HepG2 (cell line): ENCODE results near the gene MGST2. TPM values are rescaled to one million over a fixed set of nuclear protein-coding genes. Genes with fewer than 3 reads are reported as not detected.
A peak's percentile ranks its signal among the peaks of the same experiment; 100 is the strongest.

Experiments used
- ATAC-seq: fragments of 200-7000 bp; cut with Tn5 transposase; 3 replicates; pipeline ENCODE4 v1.9.1; 2020; ENCODE audit warnings: mild to moderate bottlenecking, moderate library complexity
- BruUV-seq: library from RNA; stranded (reverse); fragments of 400-500 nt; replicated peaks from 2 replicates; lab custom pipeline; 2021; lab: Mats Ljungman, UMichigan
- CTCF ChIA-PET: fragments of 300-600 bp; formaldehyde crosslinking; extraction: SDS; loops from one replicate; lab custom pipeline; 2021; ENCODE audit warnings: low total read pairs, inconsistent platforms, low intra/inter-chr PET ratio; lab: Yijun Ruan, JAX
- POLR2A ChIA-PET: fragments of 350-600 bp; sonication (Branson Sonifier 250); formaldehyde crosslinking; loops from one replicate; lab custom pipeline; 2020; ENCODE audit warnings: antibody characterized with exemption, inconsistent platforms; lab: Yijun Ruan, JAX
- DNase-seq: peaks from one replicate; pipeline ENCODE4 v3.0.0-alpha.2; 2015; ENCODE audit warnings: low spot score
- FAIRE-seq: peaks from 3 replicates; lab custom pipeline; 2011; peaks lifted over from hg19 to GRCh38; lab: Jason Lieb, UNC
- H2AFZ ChIP-seq: one replicate; pipeline ENCODE4 v1.6.1; 2011; ENCODE audit warnings: low read length, inconsistent platforms
- H3K27ac ChIP-seq: fragments of 300-600 bp; 3 replicates; pipeline ENCODE4 v1.8.0; 2011; ENCODE audit warnings: mixed run types, mild to moderate bottlenecking, mixed read lengths, low read length, inconsistent platforms; ENCODE audit not compliant: insufficient read depth; ENCODE audit errors: extremely low read length
- H3K27me3 ChIP-seq, 2 experiments: fragments of 200-600 bp in 1 of 2; 2 replicates in 1 of 2; 3 replicates in 1 of 2; pipeline versions ENCODE4 v1.6.0 to v1.8.0; 2011; ENCODE audit warnings: low read length in 2 of 2, mild to moderate bottlenecking in 2 of 2, moderate library complexity in 2 of 2, inconsistent platforms in 1 of 2; ENCODE audit not compliant: insufficient read depth in 2 of 2, control insufficient read depth in 1 of 2
- H3K36me3 ChIP-seq, 2 experiments: fragments of 200-600 bp in 1 of 2; replicated peaks in 1 of 2; 2 replicates in 1 of 2; 3 replicates in 1 of 2; pipeline versions ENCODE4 v1.5.1 to v1.8.0; 2011; ENCODE audit warnings: low read length in 2 of 2, inconsistent platforms in 1 of 2; ENCODE audit not compliant: insufficient read depth in 2 of 2, control insufficient read depth in 1 of 2
- H3K4me1 ChIP-seq: 2 replicates; pipeline ENCODE4 v1.5.1; 2012; ENCODE audit warnings: low read length, inconsistent platforms; ENCODE audit not compliant: insufficient read depth
- H3K4me2 ChIP-seq: 2 replicates; pipeline ENCODE4 v1.6.0; 2011; ENCODE audit warnings: low read depth, low read length, inconsistent platforms
- H3K4me3 ChIP-seq, 3 experiments: fragments of 200-600 bp in 1 of 3; sonication (generic), shearing (Covaris generic) in 1 of 3; replicated peaks in 1 of 3; 2 replicates each; pipeline ENCODE4 v1.5.1; 2011 to 2016; ENCODE audit warnings: low read length in 3 of 3, inconsistent platforms in 2 of 3, low read depth in 2 of 3, mild to moderate bottlenecking in 2 of 3, control low read depth in 1 of 3, mixed read lengths in 1 of 3; ENCODE audit not compliant: insufficient read depth in 1 of 3
- H3K79me2 ChIP-seq: one replicate; pipeline ENCODE4 v1.6.1; 2011; ENCODE audit warnings: low read length, inconsistent platforms; ENCODE audit not compliant: insufficient read depth
- H3K9ac ChIP-seq: 2 replicates; pipeline ENCODE4 v1.6.0; 2011; ENCODE audit warnings: mild to moderate bottlenecking, low read depth, low read length, inconsistent platforms; ENCODE audit not compliant: insufficient read depth
- H3K9me3 ChIP-seq: 2 replicates; pipeline ENCODE4 v1.5.1; 2012; ENCODE audit warnings: mild to moderate bottlenecking, low read length
- H4K20me1 ChIP-seq: 2 replicates; pipeline ENCODE4 v1.6.0; 2011; ENCODE audit warnings: inconsistent platforms, mild to moderate bottlenecking, low read length, moderate library complexity; ENCODE audit not compliant: insufficient read depth
- ATF1 ChIP-seq: IDR thresholded peaks from 2 replicates; pipeline ENCODE4 v1.6.1; 2016; ENCODE audit warnings: mild to moderate bottlenecking, control low read depth
- ATRX ChIP-seq: sonication (generic); formaldehyde crosslinking; IDR thresholded peaks from 2 replicates; pipeline ENCODE4 v1.4.0; 2020; ENCODE audit warnings: missing genetic modification reagents, borderline replicate concordance
- EEA1 ChIP-seq: sonication (generic); formaldehyde crosslinking; IDR thresholded peaks from 2 replicates; pipeline ENCODE4 v1.5.1; 2020; ENCODE audit warnings: mild to moderate bottlenecking, missing genetic modification reagents, borderline replicate concordance
- EED ChIP-seq: sonication (generic); formaldehyde crosslinking; IDR thresholded peaks from 2 replicates; pipeline ENCODE4 v1.5.0; 2020; ENCODE audit warnings: mild to moderate bottlenecking, missing genetic modification reagents
- HNRNPL ChIP-seq: fragments of 200-400 bp; formaldehyde crosslinking; IDR thresholded peaks from 2 replicates; pipeline ENCODE4 v1.6.1; 2017; ENCODE audit warnings: mild to moderate bottlenecking, low read depth, low read length
- PCBP2 ChIP-seq: fragments of 200-400 bp; formaldehyde crosslinking; optimal IDR thresholded peaks from 2 replicates; pipeline ENCODE3; 2018; ENCODE audit warnings: low read length, low read depth; ENCODE audit not compliant: poor library complexity, severe bottlenecking
- POLR2AphosphoS5 ChIP-seq: IDR thresholded peaks from 2 replicates; pipeline ENCODE4 v1.6.1; 2012; ENCODE audit warnings: low read depth, low read length
- RBM22 ChIP-seq: fragments of 200-400 bp; formaldehyde crosslinking; optimal IDR thresholded peaks from 2 replicates; pipeline ENCODE3; 2017; ENCODE audit warnings: mild to moderate bottlenecking, low read length, moderate library complexity
- RXRA ChIP-seq: sonication (generic); formaldehyde crosslinking; IDR thresholded peaks from 2 replicates; pipeline ENCODE4 v1.5.1; 2020; ENCODE audit warnings: missing genetic modification reagents
- SMC3 ChIP-seq: IDR thresholded peaks from 2 replicates; pipeline ENCODE4 v1.6.1; 2011; ENCODE audit warnings: low read length, improper control_type of control experiment
- WIZ ChIP-seq: sonication (generic); formaldehyde crosslinking; IDR thresholded peaks from 2 replicates; pipeline ENCODE4 v1.5.1; 2020; ENCODE audit warnings: mild to moderate bottlenecking, missing genetic modification reagents
- ZMYM4 ChIP-seq: sonication (generic); formaldehyde crosslinking; IDR thresholded peaks from 2 replicates; pipeline ENCODE4 v1.8.1; 2023; ENCODE audit warnings: mild to moderate bottlenecking, missing genetic modification reagents
- ZNF496 ChIP-seq: sonication (generic); formaldehyde crosslinking; IDR thresholded peaks from 2 replicates; pipeline ENCODE4 v1.8.1; 2023; ENCODE audit warnings: mild to moderate bottlenecking, moderate library complexity, missing genetic modification reagents; ENCODE audit not compliant: insufficient replicate concordance
- WGBS: methylation state at CpG from one replicate; pipeline ENCODE4 v1.1.6; 2017; ENCODE audit warnings: low lambda C conversion rate; 5-methylcytosine and 5-hydroxymethylcytosine counted together
- in situ Hi-C: cut with HindIII; loops from 2 replicates; pipeline ENCODE4 v1.10.0; 2017; ENCODE audit warnings: low pct_unique_long_range_greater_than_20kb; ENCODE audit not compliant: extremely low pct_ligation_motif_present
- intact Hi-C: fragments of 100-400 bp; cut with micrococcal nuclease; formaldehyde crosslinking; loops from one replicate; pipeline ENCODE4 v1.10.0; 2022; ENCODE audit not compliant: unreplicated experiment
- polyA plus RNA-seq, 8 experiments: library from polyadenylated mRNA; depleted of rRNA in 3 of 8; stranded (reverse) in 7 of 8; unstranded in 1 of 8; fragments of >200 nt; fragmentation: Illumina TruSeq in 4 of 8; extraction: Trizol in 4 of 8; gene quantifications; 2 replicates each; pipeline versions ENCODE4 v1.2.1 to v1.2.3, GENCODE V29; 2011 to 2016; ENCODE audit warnings: low read depth in 4 of 8, missing spikeins in 1 of 8, mixed read lengths in 1 of 8; ENCODE audit not compliant: insufficient read depth in 1 of 8
- total RNA-seq, 5 experiments: library from RNA; depleted of rRNA; stranded (reverse); fragments of >200 nt; fragmentation: Illumina TruSeq; extraction: Trizol; gene quantifications; 2 replicates each; pipeline ENCODE4 v1.2.3, GENCODE V29; 2016; ENCODE audit warnings: low read depth in 1 of 5
- TF ChIP-seq, protein P1 (sequence below): IDR thresholded peaks from 2 replicates; pipeline ENCODE4 v1.6.1; 2016; ENCODE audit warnings: missing compliant biosample characterization, missing genetic modification reagents, borderline replicate concordance
- TF ChIP-seq, protein P2 (sequence below): IDR thresholded peaks from 2 replicates; pipeline ENCODE4 v1.6.1; 2016; ENCODE audit warnings: low read depth, control low read depth
- TF ChIP-seq, protein P3 (sequence below): sonication (generic); formaldehyde crosslinking; IDR thresholded peaks from 2 replicates; pipeline ENCODE4 v1.4.0; 2020; ENCODE audit warnings: mild to moderate bottlenecking, missing genetic modification reagents
- TF ChIP-seq, protein P4 (sequence below): sonication (generic); formaldehyde crosslinking; IDR thresholded peaks from 2 replicates; pipeline ENCODE4 v1.5.0; 2020; ENCODE audit warnings: mild to moderate bottlenecking, missing genetic modification reagents
- TF ChIP-seq, protein P5 (sequence below): sonication (generic); formaldehyde crosslinking; IDR thresholded peaks from 2 replicates; pipeline ENCODE4 v1.5.0; 2020; ENCODE audit warnings: mild to moderate bottlenecking, missing genetic modification reagents, moderate library complexity

The MGST2 gene
- total and polyA plus RNA-seq, 2 of the 13 experiments (the other 11 are each of a cell fraction or from before 2014, with no cell fraction given): 205 to 416 TPM

DNA sequence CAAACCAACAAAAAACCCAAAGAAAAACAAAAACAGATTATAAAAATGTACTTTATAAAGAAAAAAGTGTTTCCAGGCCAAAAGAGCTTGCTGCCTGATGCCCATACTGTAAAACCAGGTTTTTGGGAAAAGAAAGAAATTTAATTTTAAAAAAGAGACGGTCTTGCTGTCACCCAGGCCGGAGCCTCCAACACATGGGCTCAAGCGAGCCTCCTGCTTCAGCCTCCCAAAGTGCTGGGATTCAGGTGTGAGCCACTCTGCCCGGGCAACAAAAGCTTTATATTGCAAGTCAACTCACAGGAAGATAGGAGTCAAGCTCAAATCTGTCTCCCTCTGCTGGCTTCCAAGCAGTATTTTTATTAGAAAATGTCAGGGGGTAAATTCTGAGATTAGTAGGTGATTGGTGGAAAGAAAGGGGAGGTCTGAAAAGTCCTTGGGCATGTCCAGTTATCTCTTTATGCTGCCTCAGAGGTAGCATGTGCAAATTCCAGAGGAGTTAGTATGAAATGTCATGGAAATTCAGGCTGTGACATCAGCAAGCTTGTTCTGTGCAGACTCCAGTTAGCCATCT, 39.4 kb downstream of the MGST2 start:
- no peaks in the 10 kb centered on the region for H3K4me1 ChIP-seq
- no TSS peak for BruUV-seq
- intact Hi-C loops (loop anchor here (1.0 kb wide), 1 partner anchor 49 kb away; no protein-coding TSS in a partner anchor), in situ Hi-C loops (no loop called here)
- no peak overlapping the region for H3K9ac ChIP-seq
- H3K79me2 ChIP-seq: peaks cover 16% of the 10 kb centered on the region
- no peak overlapping the region for H3K4me2 ChIP-seq
- ATAC-seq: peak; percentile 65
- ChIA-PET CTCF (interaction anchor here (3.6 kb wide), 1 partner anchor 49 kb away, joined by 29 read pairs; no protein-coding TSS in a partner anchor), POLR2A (interaction anchor here (1.2 to 2.0 kb wide), 3 partner anchors 16 to 48 kb away, joined by 3 to 13 read pairs (median 3); partner anchors contain the start of gene MGST2)
- DNase-seq: peak; percentile 44
- peak overlapping the region; percentile 11 for H3K27ac ChIP-seq
- H2AFZ ChIP-seq: no peak overlapping the region
- FAIRE-seq: no peak
- peaks cover 3% of the 10 kb centered on the region; the same call in 1 of the 2 replicates for H4K20me1 ChIP-seq
- peaks cover 25 to 65% of the 10 kb centered on the region in 2 experiments for H3K36me3 ChIP-seq
- 93% methylated on average over 4 of the region's 4 CpGs for WGBS
- no peak overlapping the region for H3K4me3 ChIP-seq
- no peaks in the 10 kb centered on the region for H3K27me3 ChIP-seq
- no peaks in the 10 kb centered on the region for H3K9me3 ChIP-seq
- TF ChIP-seq ZNF496: no peak
- no peak for TF ChIP-seq WIZ (CRISPR knock-in tag)
- TF ChIP-seq, protein P1, sequence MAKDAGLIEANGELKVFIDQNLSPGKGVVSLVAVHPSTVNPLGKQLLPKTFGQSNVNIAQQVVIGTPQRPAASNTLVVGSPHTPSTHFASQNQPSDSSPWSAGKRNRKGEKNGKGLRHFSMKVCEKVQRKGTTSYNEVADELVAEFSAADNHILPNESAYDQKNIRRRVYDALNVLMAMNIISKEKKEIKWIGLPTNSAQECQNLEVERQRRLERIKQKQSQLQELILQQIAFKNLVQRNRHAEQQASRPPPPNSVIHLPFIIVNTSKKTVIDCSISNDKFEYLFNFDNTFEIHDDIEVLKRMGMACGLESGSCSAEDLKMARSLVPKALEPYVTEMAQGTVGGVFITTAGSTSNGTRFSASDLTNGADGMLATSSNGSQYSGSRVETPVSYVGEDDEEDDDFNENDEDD (CRISPR knock-in tag): no peak
- TF ChIP-seq, protein P2, sequence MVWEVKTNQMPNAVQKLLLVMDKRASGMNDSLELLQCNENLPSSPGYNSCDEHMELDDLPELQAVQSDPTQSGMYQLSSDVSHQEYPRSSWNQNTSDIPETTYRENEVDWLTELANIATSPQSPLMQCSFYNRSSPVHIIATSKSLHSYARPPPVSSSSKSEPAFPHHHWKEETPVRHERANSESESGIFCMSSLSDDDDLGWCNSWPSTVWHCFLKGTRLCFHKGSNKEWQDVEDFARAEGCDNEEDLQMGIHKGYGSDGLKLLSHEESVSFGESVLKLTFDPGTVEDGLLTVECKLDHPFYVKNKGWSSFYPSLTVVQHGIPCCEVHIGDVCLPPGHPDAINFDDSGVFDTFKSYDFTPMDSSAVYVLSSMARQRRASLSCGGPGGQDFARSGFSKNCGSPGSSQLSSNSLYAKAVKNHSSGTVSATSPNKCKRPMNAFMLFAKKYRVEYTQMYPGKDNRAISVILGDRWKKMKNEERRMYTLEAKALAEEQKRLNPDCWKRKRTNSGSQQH (CRISPR knock-in tag): no peak
- TF ChIP-seq, protein P3, sequence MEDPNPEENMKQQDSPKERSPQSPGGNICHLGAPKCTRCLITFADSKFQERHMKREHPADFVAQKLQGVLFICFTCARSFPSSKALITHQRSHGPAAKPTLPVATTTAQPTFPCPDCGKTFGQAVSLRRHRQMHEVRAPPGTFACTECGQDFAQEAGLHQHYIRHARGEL (CRISPR knock-in tag): peak; percentile 98
- no peak for TF ChIP-seq ZMYM4
- no peak for TF ChIP-seq ATRX
- TF ChIP-seq EED: no peak
- no peak for TF ChIP-seq ATF1 (CRISPR knock-in tag)
- peak; percentile 18 for TF ChIP-seq RBM22
- no peak for TF ChIP-seq EEA1 (CRISPR knock-in tag)
- no peak for TF ChIP-seq PCBP2
- TF ChIP-seq, protein P4, sequence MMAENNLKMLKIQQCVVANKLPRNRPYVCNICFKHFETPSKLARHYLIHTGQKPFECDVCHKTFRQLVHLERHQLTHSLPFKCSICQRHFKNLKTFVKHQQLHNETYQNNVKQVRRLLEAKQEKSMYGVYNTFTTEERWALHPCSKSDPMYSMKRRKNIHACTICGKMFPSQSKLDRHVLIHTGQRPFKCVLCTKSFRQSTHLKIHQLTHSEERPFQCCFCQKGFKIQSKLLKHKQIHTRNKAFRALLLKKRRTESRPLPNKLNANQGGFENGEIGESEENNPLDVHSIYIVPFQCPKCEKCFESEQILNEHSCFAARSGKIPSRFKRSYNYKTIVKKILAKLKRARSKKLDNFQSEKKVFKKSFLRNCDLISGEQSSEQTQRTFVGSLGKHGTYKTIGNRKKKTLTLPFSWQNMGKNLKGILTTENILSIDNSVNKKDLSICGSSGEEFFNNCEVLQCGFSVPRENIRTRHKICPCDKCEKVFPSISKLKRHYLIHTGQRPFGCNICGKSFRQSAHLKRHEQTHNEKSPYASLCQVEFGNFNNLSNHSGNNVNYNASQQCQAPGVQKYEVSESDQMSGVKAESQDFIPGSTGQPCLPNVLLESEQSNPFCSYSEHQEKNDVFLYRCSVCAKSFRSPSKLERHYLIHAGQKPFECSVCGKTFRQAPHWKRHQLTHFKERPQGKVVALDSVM (CRISPR knock-in tag): peak; percentile 62
- peak; percentile 32; the same call in 1 of the 2 replicates for TF ChIP-seq POLR2AphosphoS5
- TF ChIP-seq HNRNPL: no peak
- no peak for TF ChIP-seq RXRA (CRISPR knock-in tag)
- TF ChIP-seq, protein P5, sequence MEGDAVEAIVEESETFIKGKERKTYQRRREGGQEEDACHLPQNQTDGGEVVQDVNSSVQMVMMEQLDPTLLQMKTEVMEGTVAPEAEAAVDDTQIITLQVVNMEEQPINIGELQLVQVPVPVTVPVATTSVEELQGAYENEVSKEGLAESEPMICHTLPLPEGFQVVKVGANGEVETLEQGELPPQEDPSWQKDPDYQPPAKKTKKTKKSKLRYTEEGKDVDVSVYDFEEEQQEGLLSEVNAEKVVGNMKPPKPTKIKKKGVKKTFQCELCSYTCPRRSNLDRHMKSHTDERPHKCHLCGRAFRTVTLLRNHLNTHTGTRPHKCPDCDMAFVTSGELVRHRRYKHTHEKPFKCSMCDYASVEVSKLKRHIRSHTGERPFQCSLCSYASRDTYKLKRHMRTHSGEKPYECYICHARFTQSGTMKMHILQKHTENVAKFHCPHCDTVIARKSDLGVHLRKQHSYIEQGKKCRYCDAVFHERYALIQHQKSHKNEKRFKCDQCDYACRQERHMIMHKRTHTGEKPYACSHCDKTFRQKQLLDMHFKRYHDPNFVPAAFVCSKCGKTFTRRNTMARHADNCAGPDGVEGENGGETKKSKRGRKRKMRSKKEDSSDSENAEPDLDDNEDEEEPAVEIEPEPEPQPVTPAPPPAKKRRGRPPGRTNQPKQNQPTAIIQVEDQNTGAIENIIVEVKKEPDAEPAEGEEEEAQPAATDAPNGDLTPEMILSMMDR: peak; percentile 32; the same call in 1 of the 2 replicates
- peak; percentile 36; the same call in 1 of the 2 replicates for TF ChIP-seq SMC3
